Measurements from ENCODE around the gene SOCS1.

Gene SOCS1

GRCh38 chr16:11208916-11209665 lies 46.9 kb downstream of the SOCS1 start:
- in situ Hi-C loops (cut with HindIII; ENCODE audit: low sequenced_read_pairs): no loop called here

GRCh38 chr16:11207646-11208045 lies 48.4 kb downstream of the SOCS1 start:
- in situ Hi-C loops (cut with HindIII; ENCODE audit: low sequenced_read_pairs): no loop called here

- in situ Hi-C loops (cut with HindIII; ENCODE audit: low sequenced_read_pairs): no loop called here
These were observed 50.0 kb downstream of the SOCS1 start for GRCh38 chr16:11205754-11206581.

- in situ Hi-C loops (cut with HindIII; ENCODE audit: low sequenced_read_pairs): no loop called here
These were observed 50.8 kb downstream of the SOCS1 start for GRCh38 chr16:11205065-11205699.

GRCh38 chr16:11204513-11205047 lies 51.4 kb downstream of the SOCS1 start:
- in situ Hi-C loops (cut with HindIII; ENCODE audit: low sequenced_read_pairs): no loop called here
